ENCODE results near the gene GTF2IRD1. TPM values are rescaled to one million over a fixed set of nuclear protein-coding genes. Genes with fewer than 3 reads are reported as not detected.

The GTF2IRD1 gene, protein sequence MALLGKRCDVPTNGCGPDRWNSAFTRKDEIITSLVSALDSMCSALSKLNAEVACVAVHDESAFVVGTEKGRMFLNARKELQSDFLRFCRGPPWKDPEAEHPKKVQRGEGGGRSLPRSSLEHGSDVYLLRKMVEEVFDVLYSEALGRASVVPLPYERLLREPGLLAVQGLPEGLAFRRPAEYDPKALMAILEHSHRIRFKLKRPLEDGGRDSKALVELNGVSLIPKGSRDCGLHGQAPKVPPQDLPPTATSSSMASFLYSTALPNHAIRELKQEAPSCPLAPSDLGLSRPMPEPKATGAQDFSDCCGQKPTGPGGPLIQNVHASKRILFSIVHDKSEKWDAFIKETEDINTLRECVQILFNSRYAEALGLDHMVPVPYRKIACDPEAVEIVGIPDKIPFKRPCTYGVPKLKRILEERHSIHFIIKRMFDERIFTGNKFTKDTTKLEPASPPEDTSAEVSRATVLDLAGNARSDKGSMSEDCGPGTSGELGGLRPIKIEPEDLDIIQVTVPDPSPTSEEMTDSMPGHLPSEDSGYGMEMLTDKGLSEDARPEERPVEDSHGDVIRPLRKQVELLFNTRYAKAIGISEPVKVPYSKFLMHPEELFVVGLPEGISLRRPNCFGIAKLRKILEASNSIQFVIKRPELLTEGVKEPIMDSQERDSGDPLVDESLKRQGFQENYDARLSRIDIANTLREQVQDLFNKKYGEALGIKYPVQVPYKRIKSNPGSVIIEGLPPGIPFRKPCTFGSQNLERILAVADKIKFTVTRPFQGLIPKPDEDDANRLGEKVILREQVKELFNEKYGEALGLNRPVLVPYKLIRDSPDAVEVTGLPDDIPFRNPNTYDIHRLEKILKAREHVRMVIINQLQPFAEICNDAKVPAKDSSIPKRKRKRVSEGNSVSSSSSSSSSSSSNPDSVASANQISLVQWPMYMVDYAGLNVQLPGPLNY
- total RNA-seq = 23.7 and 28.0 TPM in 2 replicates

DNA sequence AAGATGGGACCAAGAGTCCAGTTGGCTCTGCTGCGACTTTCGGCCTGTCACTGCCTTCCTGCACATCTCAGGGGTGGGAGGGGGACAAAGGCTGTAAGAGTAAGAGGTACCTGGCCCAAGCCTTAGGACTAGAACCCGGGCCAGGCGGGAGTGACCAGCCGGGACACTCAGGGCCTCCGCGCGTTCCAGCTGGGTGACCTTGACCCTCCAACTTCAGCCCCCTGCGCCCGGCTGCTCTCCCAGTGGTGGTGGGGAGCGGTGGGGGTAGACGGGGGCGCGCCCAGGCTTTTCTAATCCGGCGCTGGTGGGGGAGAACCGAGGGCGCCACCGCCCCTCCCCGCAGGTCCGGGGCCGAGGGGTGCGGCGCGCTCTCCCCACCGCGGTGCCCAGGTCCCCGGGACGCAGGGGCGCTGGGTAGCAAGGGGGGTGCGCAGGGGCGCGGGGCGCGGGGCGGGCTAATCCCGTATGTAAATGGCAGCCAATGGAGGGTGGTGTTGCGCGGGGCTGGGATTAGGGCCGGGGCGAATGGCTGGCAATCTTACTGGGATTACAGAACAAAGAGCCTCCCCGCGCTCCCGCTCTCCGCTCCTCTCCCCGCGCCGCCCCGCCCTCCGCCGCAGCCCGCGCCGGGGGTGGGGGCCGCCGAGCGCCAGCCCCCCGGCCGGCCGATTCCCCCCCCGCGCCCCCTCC is at the start of gene GTF2IRD1:
Gene GTF2IRD1 (plus strand): TSS at position 585 of the 690 bp plus-strand sequence. CDS start 54,175 bp downstream, outside the sequence.

Other genes with a start within 250 kb of the GTF2IRD1 start
- gene LAT2, start 243.9 kb upstream of the GTF2IRD1 start, total RNA-seq = 0.24 TPM in 1 of 2 replicates, not detected in the other
- gene RFC2, start 199.5 kb upstream of the GTF2IRD1 start, total RNA-seq = 11.1 and 19.0 TPM in 2 replicates
- gene CLIP2, start 164.5 kb upstream of the GTF2IRD1 start, total RNA-seq = 12.6 and 27.7 TPM in 2 replicates
- gene GTF2I, start 203.8 kb downstream of the GTF2IRD1 start, total RNA-seq = 77.8 and 80.0 TPM in 2 replicates